WI38 (cell line): ENCODE measurements around the gene TNNC2.

ENCODE experiments used
- H3K4me3 ChIP-seq: 2 replicates; pipeline ENCODE4 v1.5.1; 2011; ENCODE audit warnings: low read depth, mild to moderate bottlenecking, control low read depth, low read length
- TF ChIP-seq, protein P1 (sequence below): IDR thresholded peaks from 2 replicates; pipeline ENCODE4 v1.5.1; 2012; ENCODE audit warnings: low read depth, mild to moderate bottlenecking, control low read depth, low read length

Gene TNNC2

DNA sequence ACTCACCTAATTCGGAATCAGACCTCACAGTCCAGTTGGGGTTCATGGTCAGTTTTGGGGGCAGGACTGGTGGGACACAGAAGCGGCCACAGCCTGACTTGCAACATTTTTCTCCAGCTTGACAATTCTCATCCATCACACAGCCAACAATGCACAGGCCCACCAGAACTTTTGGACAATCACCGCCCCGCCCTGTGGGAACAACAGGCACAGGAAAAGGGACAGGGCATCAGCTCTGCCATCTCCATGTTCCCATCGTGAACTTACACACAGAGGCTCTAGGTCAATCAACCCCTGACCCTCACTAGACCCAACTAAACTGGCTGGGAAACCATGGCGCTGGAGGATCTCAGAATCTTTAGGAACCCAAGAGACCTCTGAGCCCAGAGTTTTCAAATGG, 51.7 kb downstream of the TNNC2 start:
- TF ChIP-seq, protein P1, sequence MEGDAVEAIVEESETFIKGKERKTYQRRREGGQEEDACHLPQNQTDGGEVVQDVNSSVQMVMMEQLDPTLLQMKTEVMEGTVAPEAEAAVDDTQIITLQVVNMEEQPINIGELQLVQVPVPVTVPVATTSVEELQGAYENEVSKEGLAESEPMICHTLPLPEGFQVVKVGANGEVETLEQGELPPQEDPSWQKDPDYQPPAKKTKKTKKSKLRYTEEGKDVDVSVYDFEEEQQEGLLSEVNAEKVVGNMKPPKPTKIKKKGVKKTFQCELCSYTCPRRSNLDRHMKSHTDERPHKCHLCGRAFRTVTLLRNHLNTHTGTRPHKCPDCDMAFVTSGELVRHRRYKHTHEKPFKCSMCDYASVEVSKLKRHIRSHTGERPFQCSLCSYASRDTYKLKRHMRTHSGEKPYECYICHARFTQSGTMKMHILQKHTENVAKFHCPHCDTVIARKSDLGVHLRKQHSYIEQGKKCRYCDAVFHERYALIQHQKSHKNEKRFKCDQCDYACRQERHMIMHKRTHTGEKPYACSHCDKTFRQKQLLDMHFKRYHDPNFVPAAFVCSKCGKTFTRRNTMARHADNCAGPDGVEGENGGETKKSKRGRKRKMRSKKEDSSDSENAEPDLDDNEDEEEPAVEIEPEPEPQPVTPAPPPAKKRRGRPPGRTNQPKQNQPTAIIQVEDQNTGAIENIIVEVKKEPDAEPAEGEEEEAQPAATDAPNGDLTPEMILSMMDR, result no peak
- no peak overlapping the region for H3K4me3 ChIP-seq

GRCh38 chr20:45774945-45775344, 52.2 kb downstream of the TNNC2 start:
- H3K4me3 ChIP-seq, result no peak overlapping the region
- TF ChIP-seq, protein P1, result no peak
